SK-N-SH (cell line): Measurements from ENCODE around the gene TEX22. TPM values are rescaled to one million over a fixed set of nuclear protein-coding genes. Genes with fewer than 3 reads are reported as not detected.

Source experiments
- CTCF ChIA-PET: fragments of 300-600, 350-600 bp; formaldehyde crosslinking; extraction: SDS; loops from one replicate; lab custom pipeline; 2021; lab: Yijun Ruan, JAX
- POLR2A ChIA-PET: fragments of 350-600 bp; sonication (Branson Sonifier 250); formaldehyde crosslinking; extraction: SDS; loops from one replicate; lab custom pipeline; 2020; ENCODE audit warnings: antibody characterized with exemption, inconsistent platforms; lab: Yijun Ruan, JAX
- DNase-seq: peaks from one replicate; pipeline ENCODE4 v3.0.0; 2012
- H2AFZ ChIP-seq: fragments of 200-600 bp; sonication (generic); 2 replicates; pipeline ENCODE4 v1.8.1; 2016; ENCODE audit warnings: antibody characterized with exemption, mild to moderate bottlenecking, low read depth
- H3F3A ChIP-seq: fragments of 200-600 bp; sonication (generic); replicated peaks from 2 replicates; pipeline ENCODE3; 2016; ENCODE audit warnings: antibody characterized with exemption, mild to moderate bottlenecking; ENCODE audit not compliant: insufficient read depth
- H3K27ac ChIP-seq, 2 experiments: fragments of 200-500 bp in 1 of 2; fragments of 200-600 bp in 1 of 2; sonication (Bioruptor generic) in 1 of 2; sonication (generic), shearing (Covaris generic) in 1 of 2; 2 replicates each; pipeline versions ENCODE4 v1.5.1 to v1.6.1; 2014 to 2016; ENCODE audit warnings: low read depth in 2 of 2, inconsistent platforms in 1 of 2, low read length in 1 of 2, mild to moderate bottlenecking in 1 of 2, mixed read lengths in 1 of 2
- H3K27me3 ChIP-seq: fragments of 200-600 bp; sonication (generic), shearing (Covaris generic); 2 replicates; pipeline ENCODE4 v1.6.1; 2016; ENCODE audit warnings: mixed run types; ENCODE audit not compliant: insufficient read depth
- H3K36me3 ChIP-seq, 2 experiments: fragments of 200-500 bp in 1 of 2; fragments of 200-600 bp in 1 of 2; sonication (Bioruptor generic) in 1 of 2; sonication (generic) in 1 of 2; replicated peaks in 1 of 2; 2 replicates each; pipeline versions ENCODE3 to v1.5.1; 2014 to 2016; ENCODE audit warnings: low read length in 1 of 2, mild to moderate bottlenecking in 1 of 2; ENCODE audit not compliant: insufficient read depth in 2 of 2, control insufficient read depth in 1 of 2
- H3K4me1 ChIP-seq, 2 experiments: fragments of 200-500 bp in 1 of 2; fragments of 200-600 bp in 1 of 2; sonication (Bioruptor generic) in 1 of 2; sonication (generic), shearing (Covaris generic) in 1 of 2; 2 replicates each; pipeline versions ENCODE4 v1.5.1 to v1.6.1; 2014 to 2016; ENCODE audit warnings: low read depth in 1 of 2, low read length in 1 of 2, mixed run types in 1 of 2; ENCODE audit not compliant: insufficient read depth in 2 of 2, control insufficient read depth in 1 of 2
- H3K4me2 ChIP-seq: fragments of 200-600 bp; sonication (generic), shearing (Covaris generic); 2 replicates; pipeline ENCODE4 v1.6.1; 2017; ENCODE audit warnings: mixed run types
- H3K4me3 ChIP-seq, 2 experiments: fragments of 200-500 bp in 1 of 2; fragments of 200-600 bp in 1 of 2; sonication (Bioruptor generic) in 1 of 2; sonication (generic), shearing (Covaris generic) in 1 of 2; 2 replicates each; pipeline versions ENCODE4 v1.5.1 to v1.8.1; 2014 to 2016; ENCODE audit warnings: low read depth in 2 of 2, inconsistent platforms in 1 of 2, low read length in 1 of 2, mild to moderate bottlenecking in 1 of 2, mixed read lengths in 1 of 2, moderate library complexity in 1 of 2
- H3K79me2 ChIP-seq: fragments of 200-600 bp; sonication (generic); 2 replicates; pipeline ENCODE4 v1.8.1; 2017; ENCODE audit warnings: mild to moderate bottlenecking; ENCODE audit not compliant: insufficient read depth
- H3K9ac ChIP-seq: fragments of 200-600 bp; sonication (generic); 2 replicates; pipeline ENCODE4 v1.6.1; 2017; ENCODE audit warnings: mixed run types
- H3K9me2 ChIP-seq: fragments of 200-600 bp; sonication (generic); 2 replicates; pipeline ENCODE4 v1.6.1; 2017; ENCODE audit warnings: mixed run types
- H3K9me3 ChIP-seq: fragments of 200-600 bp; sonication (generic); 2 replicates; pipeline ENCODE4 v1.6.1; 2017; ENCODE audit warnings: mixed run types, mild to moderate bottlenecking, moderate library complexity
- H4K20me1 ChIP-seq: fragments of 200-600 bp; sonication (generic); 2 replicates; pipeline ENCODE4 v1.6.1; 2017; ENCODE audit warnings: mild to moderate bottlenecking, mixed run types; ENCODE audit not compliant: insufficient read depth
- FOXJ3 ChIP-seq: sonication (generic); formaldehyde crosslinking; IDR thresholded peaks from 2 replicates; pipeline ENCODE4 v1.5.1; 2020; ENCODE audit warnings: mild to moderate bottlenecking, missing genetic modification reagents
- GABPA ChIP-seq: IDR thresholded peaks from 2 replicates; pipeline ENCODE4 v1.4.0; 2012; ENCODE audit warnings: low read depth, mild to moderate bottlenecking
- GATA2 ChIP-seq: sonication (generic); formaldehyde crosslinking; IDR thresholded peaks from 2 replicates; pipeline ENCODE4 v1.5.0; 2020; ENCODE audit warnings: mild to moderate bottlenecking, missing genetic modification reagents
- IRF3 ChIP-seq: fragments of 150-350 bp; IDR thresholded peaks from 2 replicates; pipeline ENCODE4 v1.6.1; 2016; ENCODE audit warnings: mild to moderate bottlenecking, low read depth, low read length
- JUND ChIP-seq: IDR thresholded peaks from 2 replicates; pipeline ENCODE4 v1.4.0; 2012
- MAX ChIP-seq: IDR thresholded peaks from 2 replicates; pipeline ENCODE4 v1.4.0; 2012; ENCODE audit warnings: low read depth
- PBX3 ChIP-seq: IDR thresholded peaks from 2 replicates; pipeline ENCODE4; 2012
- POLR2AphosphoS5 ChIP-seq: IDR thresholded peaks from 2 replicates; pipeline ENCODE4 v1.6.1; 2012; ENCODE audit warnings: low read depth, low read length
- RAD21 ChIP-seq: IDR thresholded peaks from 2 replicates; pipeline ENCODE4 v1.6.1; 2012; ENCODE audit warnings: mild to moderate bottlenecking, low read length
- RCOR1 ChIP-seq: fragments of 150-350 bp; IDR thresholded peaks from 2 replicates; pipeline ENCODE4 v1.6.1; 2017; ENCODE audit warnings: antibody characterized with exemption, low read length
- REST ChIP-seq: IDR thresholded peaks from 2 replicates; pipeline ENCODE4 v1.6.1; 2012; ENCODE audit warnings: mild to moderate bottlenecking, low read depth, low read length, moderate library complexity
- SMC3 ChIP-seq: IDR thresholded peaks from 2 replicates; pipeline ENCODE4 v1.6.1; 2012; ENCODE audit warnings: low read depth, low read length, improper control_type of control experiment
- TAF1 ChIP-seq: IDR thresholded peaks from 2 replicates; pipeline ENCODE4 v1.6.1; 2012; ENCODE audit warnings: low read depth, mild to moderate bottlenecking, low read length, moderate library complexity, borderline replicate concordance
- USF1 ChIP-seq: IDR thresholded peaks from 2 replicates; pipeline ENCODE4 v1.4.0; 2012; ENCODE audit warnings: low read depth, borderline replicate concordance
- ZBTB33 ChIP-seq: IDR thresholded peaks from 2 replicates; pipeline ENCODE4 v1.4.0; 2012; ENCODE audit warnings: low read depth, borderline replicate concordance
- WGBS: methylation state at CpG from one replicate; pipeline ENCODE4 v1.1.6; 2017; ENCODE audit warnings: low lambda C conversion rate; 5-methylcytosine and 5-hydroxymethylcytosine counted together
- polyA plus RNA-seq, 3 experiments: library from polyadenylated mRNA; depleted of rRNA; stranded (reverse); fragments of >200 nt; gene quantifications; 2 replicates each; pipeline ENCODE4 v1.2.3, GENCODE V29; 2012

TEX22 gene
- polyA plus RNA-seq, 1 of the 3 experiments (the other 2 are of a cell fraction): 0.26 TPM

- Histone ChIP-seq H3K79me2 (no peaks in the 10 kb centered on the region), H3K27me3 (no peaks in the 10 kb centered on the region), H3K4me1 (peaks cover 4 to 7% of the 10 kb centered on the region in 2 experiments; a peak in 2 of 4 replicates), H3K4me3 (no peak overlapping the region), H3K4me2 (no peak overlapping the region), H2AFZ (no peak overlapping the region), H3K36me3 (peaks cover 0 to 17% of the 10 kb centered on the region in 2 experiments), H3K9me3 (no peaks in the 10 kb centered on the region), H3K9ac (no peak overlapping the region), H4K20me1 (0 out of 2 replicates have a peak, but pooled peaks cover 7% of the 10 kb centered on the region), H3F3A (peaks cover 6% of the 10 kb centered on the region), H3K9me2 (no peaks in the 10 kb centered on the region), H3K27ac (no peak overlapping the region)
- no peak for DNase-seq
- CTCF ChIA-PET: interaction anchor here (1.5 to 9.5 kb wide), 2 partner anchors 123 to 163 kb away, joined by 4 to 135 read pairs; partner anchors contain the start of gene TEDC1
- WGBS: 89% methylated on average over 16 of the region's 20 CpGs
- TF ChIP-seq GABPA (no peak), RAD21 (no peak), USF1 (no peak), TAF1 (no peak), PBX3 (no peak), FOXJ3 (CRISPR knock-in tag) (no peak)
- POLR2A ChIA-PET: no interaction called here
Observed at GRCh38 chr14:105368426-105368825, 29.9 kb upstream of the TEX22 start.

- CTCF ChIA-PET: interaction anchor here (1.4 to 9.5 kb wide), 5 partner anchors 26 to 163 kb away, joined by 4 to 135 read pairs (median 6); partner anchors contain the start of gene TEDC1
- Histone ChIP-seq H3K4me1 (peaks cover 4 to 7% of the 10 kb centered on the region in 2 experiments; a peak in 2 of 4 replicates), H2AFZ (no peak overlapping the region), H3F3A (no peaks in the 10 kb centered on the region), H4K20me1 (0 out of 2 replicates have a peak, but pooled peaks cover 7% of the 10 kb centered on the region), H3K79me2 (no peaks in the 10 kb centered on the region), H3K4me3 (no peak overlapping the region), H3K9me3 (no peaks in the 10 kb centered on the region), H3K27ac (no peak overlapping the region), H3K9me2 (no peaks in the 10 kb centered on the region), H3K4me2 (no peak overlapping the region), H3K9ac (no peak overlapping the region), H3K27me3 (no peaks in the 10 kb centered on the region), H3K36me3 (peaks cover 0 to 17% of the 10 kb centered on the region in 2 experiments)
- POLR2A ChIA-PET: no interaction called here
- no peak for DNase-seq
- 86% methylated on average over 2 of the region's 29 CpGs for WGBS
- TF ChIP-seq ZBTB33 (no peak), FOXJ3 (CRISPR knock-in tag) (no peak), GATA2 (no peak), MAX (no peak), IRF3 (no peak), RCOR1 (no peak), POLR2AphosphoS5 (no peak), SMC3 (no peak), JUND (no peak), REST (no peak), GABPA (no peak), USF1 (no peak)
Observed at GRCh38 chr14:105368910-105369652, 29.3 kb upstream of the TEX22 start.
